Cardiac atrium fibroblast (primary cell): Measurements from ENCODE around the gene KAT7. TPM values are rescaled to one million over a fixed set of nuclear protein-coding genes. Genes with fewer than 3 reads are reported as not detected.

Experiments used
- total RNA-seq: library from RNA; depleted of rRNA; stranded (reverse); fragments of >200 nt; gene quantifications from 2 replicates; pipeline ENCODE4 v1.2.3, GENCODE V29; 2015

The KAT7 gene
- total RNA-seq = 16.4 and 20.8 TPM in 2 replicates

DNA sequence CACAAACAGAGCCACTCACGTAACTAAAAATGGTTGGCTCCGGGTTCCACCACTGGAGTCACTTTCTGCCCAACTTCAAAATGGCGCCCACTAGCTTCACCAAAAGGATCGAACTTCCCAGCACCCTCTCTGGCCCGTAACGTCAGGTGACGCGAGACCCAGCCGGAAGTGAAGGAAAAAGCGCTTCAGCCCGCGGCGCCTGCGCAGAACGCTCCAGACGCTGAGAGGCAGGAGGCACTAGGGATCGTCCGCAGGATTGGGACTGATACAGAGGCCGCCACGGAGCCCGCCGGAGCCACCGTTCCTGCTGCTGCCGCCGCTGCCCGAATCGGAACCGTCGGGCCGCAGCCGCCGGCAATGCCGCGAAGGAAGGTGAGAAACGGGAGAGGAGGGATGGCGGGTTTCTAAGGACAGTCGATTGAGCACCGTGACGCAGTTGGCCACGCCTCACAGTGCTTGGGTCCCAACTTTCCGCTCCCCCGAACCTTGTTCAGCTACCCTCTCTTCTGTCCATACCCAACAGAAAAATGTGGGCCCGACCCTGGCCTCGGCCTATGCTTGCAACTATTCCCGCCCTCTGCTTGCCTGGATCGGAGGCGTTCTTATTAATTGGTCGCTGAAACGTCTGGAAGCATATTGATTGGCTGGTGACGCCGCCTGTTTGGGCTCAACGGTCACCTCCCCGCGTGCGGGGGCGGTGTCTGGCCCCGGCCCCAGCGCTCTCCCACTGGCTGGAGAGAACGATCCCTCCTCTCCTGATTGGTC lies at the start of gene KAT7:
Gene KAT7, plus strand, starts transcription at position 204 of the 765 bp plus-strand sequence. Its CDS starts 154 bp downstream, at position 358.

DNA sequence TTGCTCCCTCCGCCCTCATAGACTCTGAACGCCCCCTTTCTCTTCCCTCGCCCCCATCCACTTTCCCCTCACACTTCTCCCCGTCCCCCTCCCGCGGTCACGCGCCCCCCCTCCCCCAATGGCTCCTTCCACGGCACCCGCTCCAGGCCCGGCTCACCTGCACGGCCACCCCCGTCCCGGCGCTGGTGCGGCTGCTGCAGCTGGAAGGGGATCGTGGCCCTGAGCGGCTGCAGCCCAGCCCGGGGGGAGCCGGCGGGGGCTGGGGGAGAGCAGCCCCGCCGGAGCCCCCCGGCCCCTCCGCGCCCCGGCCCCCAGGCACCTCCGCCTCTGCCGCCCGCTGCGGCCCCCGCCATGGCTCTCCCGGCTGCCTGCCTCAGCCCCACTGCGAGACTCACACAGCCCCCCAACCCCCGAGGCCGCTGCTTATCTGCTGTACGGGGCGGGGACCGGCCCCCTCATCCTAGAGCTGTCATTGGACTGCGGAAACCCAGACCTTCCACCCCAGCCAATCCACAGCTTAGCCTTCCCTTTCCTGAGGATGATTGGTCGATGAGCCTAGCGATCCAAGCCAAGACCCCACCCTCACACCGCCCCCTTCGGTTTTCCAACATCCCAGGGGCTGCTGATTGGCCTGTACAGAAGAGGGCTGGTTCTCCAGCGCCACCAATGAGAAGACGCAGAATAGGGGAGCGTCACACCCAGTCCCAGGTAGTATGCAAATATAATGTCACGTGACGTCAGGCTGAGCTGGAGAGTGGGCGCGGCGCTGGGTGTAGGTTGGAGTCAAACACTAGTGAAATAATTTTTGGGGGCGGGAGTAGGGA lies 24.5 kb upstream of the KAT7 start, which contains the start of gene FAM117A:
Gene FAM117A, minus strand, starts transcription at position 397 of the 824 bp plus-strand sequence. Its CDS starts 44 bp downstream, at position 353.

DNA sequence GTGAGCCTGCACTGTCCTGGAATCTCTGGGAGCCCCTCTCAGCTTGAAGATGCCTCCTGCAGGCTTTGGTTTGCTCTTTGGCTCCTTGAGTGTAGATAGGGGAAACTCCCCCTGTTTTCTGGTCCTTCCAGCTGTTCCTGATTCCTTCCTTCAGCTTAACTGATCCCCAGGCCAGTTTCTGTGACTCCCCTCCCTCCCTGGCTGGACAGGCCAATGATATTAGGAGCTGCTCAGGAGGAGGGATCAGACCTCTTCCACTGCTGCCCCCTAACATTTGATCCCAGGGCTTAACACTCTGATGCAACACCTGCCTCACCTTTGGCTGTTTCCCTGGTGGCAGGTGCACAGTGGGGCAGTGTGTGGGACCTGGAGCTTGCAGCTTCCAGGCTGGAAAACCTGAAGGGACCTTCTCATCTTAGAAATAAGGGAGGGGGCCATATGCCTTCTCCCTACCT lies 59.6 kb downstream of the KAT7 start, which contains the start of gene TAC4:
Gene TAC4, minus strand, starts transcription at position 51 of the 455 bp plus-strand sequence. CDS start 52 bp downstream, outside the sequence.

Other genes starting within 250 kb of the KAT7 start
- gene NXPH3, start 212.8 kb upstream of the KAT7 start, total RNA-seq = 0.16 and 0.36 TPM in 2 replicates
- gene SPOP, start 110.6 kb upstream of the KAT7 start, total RNA-seq = 27.6 and 47.0 TPM in 2 replicates
- gene SLC35B1, start 80.7 kb upstream of the KAT7 start, total RNA-seq = 45.0 and 47.6 TPM in 2 replicates
- gene FAM117A, start 24.6 kb upstream of the KAT7 start, total RNA-seq = 3.6 and 12.0 TPM in 2 replicates
- gene TAC4, start 59.4 kb downstream of the KAT7 start, total RNA-seq = not detected in 2 replicates
- gene DLX4, start 180.5 kb downstream of the KAT7 start, total RNA-seq = not detected in 2 replicates
- gene DLX3, start 206.5 kb downstream of the KAT7 start, total RNA-seq = not detected in 2 replicates